Stimulated activated CD8-positive, alpha-beta memory T cell treated with anti-CD3 and anti-CD28 coated beads, Interleukin-12 subunit alpha, Interleukin-12 subunit beta, amount 100 ng/mL, for 24 hours (primary cell): ENCODE data around the gene LFNG.

Source experiments
- DNase-seq: peaks from one replicate; pipeline ENCODE4 v3.0.0-alpha.2; 2020; ENCODE audit errors: extremely low read depth

Gene LFNG

GRCh38 chr7:2484868-2485267 is 34.7 kb upstream of the LFNG start:
- DNase-seq, result no peak

- DNase-seq, result no peak
Measured at GRCh38 chr7:2487586-2488271, 31.8 kb upstream of the LFNG start.

- DNase-seq, result no peak
Measured at GRCh38 chr7:2488272-2488645, 31.3 kb upstream of the LFNG start.

GRCh38 chr7:2488681-2489080 is 30.9 kb upstream of the LFNG start:
- no peak for DNase-seq

- no peak for DNase-seq
Measured at GRCh38 chr7:2490181-2490651, 29.4 kb upstream of the LFNG start.

DNA sequence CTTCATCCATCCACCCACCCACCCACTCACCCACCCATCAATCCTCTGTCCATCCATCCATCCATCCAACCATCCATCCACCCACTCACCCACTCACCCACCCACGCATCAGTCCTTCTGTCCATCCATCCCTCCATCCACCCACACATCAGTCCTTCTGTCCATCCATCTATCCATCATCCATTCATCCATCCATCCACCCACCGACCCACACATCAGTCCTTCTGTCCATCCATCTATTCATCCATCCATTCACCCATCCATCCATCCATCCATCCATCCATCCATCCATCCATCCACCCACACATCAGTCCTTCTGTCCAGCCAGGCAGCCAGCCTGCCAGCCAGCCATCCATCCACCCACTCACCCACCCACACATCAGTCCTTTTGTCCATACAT is 27.5 kb upstream of the LFNG start:
- DNase-seq, result no peak

DNA sequence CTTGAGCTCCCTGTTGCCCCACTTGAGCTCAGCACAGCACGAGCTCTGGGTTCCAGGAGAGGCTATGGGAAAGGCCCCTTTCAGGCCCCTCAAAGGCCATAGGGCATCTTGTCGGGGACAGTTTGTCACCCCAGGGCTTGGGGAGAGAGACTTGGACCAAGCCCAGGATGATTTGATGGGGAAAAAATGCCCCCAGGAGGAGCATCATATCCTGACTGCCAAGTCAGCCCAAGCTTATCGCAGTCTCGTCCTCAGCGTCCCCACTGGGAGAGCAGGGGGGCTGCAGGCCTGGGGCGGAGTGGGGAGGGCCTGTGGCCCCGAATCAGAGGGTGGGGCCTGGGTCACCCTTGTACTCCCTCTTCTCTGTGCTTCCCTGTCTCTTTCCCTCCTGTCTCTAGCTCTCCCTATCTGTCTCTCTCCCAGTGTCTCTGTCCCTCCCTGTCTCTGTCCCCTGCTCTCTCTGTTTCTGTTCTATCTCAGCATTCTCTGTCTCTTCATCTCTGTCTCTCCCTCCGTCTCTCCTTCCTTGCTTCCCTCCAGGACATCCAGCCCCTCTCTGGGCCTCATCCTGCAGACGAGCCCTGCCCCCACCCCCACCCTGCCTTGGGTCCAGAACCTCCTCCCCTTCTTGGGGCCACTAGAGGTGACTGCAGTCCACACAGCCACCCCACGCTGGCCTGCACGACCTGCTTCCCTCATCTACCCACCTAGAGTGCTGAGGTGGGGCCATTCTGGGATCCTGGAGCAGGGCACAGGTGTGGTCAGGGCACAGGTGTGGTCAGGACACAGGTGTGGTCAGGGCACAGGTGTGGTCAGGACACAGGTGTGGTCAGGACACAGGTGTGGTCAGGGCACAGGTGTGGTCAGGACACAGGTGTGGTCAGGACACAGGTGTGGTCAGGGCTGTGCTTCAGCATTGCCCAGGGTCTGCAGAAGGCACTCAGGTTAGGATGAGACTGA is 26.1 kb upstream of the LFNG start:
- no peak for DNase-seq

- DNase-seq, result no peak
Measured at GRCh38 chr7:2494191-2495130, 25.1 kb upstream of the LFNG start.

- no peak for DNase-seq
Measured at GRCh38 chr7:2495418-2496299, 23.9 kb upstream of the LFNG start.

GRCh38 chr7:2496375-2496774 is 23.2 kb upstream of the LFNG start:
- DNase-seq, result no peak

DNA sequence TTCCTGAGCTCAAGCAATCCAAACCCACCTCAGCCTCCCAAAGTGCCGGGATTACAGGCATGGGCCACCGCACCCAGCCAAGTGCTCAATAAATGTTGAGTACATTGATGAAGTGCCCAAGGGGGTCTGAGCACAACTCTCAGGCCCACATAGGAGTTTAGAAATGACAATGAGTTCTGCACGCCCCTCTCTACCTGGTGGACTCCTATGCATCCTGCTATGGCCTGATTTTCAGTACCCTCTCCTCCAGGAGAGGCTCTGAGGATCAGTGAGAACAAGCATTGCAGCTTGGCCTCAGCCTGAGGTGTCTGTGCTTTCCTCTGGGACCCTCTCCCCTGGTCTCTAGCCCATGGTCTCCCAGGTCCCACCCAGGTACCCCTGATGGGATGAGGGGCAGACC is 22.5 kb upstream of the LFNG start:
- no peak for DNase-seq

- no peak for DNase-seq
Measured at GRCh38 chr7:2497500-2498336, 21.9 kb upstream of the LFNG start.

- DNase-seq, result no peak
Measured at GRCh38 chr7:2498708-2499107, 20.9 kb upstream of the LFNG start.

GRCh38 chr7:2499181-2499580 is 20.4 kb upstream of the LFNG start:
- DNase-seq, result no peak

- DNase-seq, result no peak
Measured at GRCh38 chr7:2499719-2500430, 19.7 kb upstream of the LFNG start.

DNA sequence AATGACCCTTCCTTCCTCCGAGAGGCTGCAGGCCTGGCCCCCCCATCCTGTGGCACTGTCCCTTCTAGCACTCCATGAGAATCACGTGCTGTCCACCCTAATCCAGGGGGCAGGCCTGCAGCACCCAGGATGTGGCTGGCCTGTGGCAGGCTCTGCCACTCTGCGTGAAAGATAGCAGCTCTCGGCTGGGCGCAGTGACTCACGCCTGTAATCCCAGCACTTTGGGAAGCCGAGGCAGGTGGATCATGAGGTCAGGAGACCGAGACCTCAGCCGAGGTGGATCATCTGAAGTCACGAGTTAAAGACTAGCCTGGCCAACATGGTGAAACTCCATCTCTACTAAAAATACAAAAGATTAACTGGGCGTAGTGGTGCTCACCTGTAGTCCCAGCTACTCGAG is 18.9 kb upstream of the LFNG start:
- DNase-seq, result no peak

- DNase-seq, result no peak
Measured at GRCh38 chr7:2501947-2502646, 17.5 kb upstream of the LFNG start.

GRCh38 chr7:2502647-2502966 is 17.0 kb upstream of the LFNG start:
- no peak for DNase-seq
